Bronchial epithelial cell (primary cell): Measurements from ENCODE around the gene ANKS1A. TPM values are rescaled to one million over a fixed set of nuclear protein-coding genes. Genes with fewer than 3 reads are reported as not detected.

Experiments used
- DNase-seq: peaks from one replicate; pipeline ENCODE4 v3.0.0-alpha.2; 2010; ENCODE audit warnings: low read depth
- FAIRE-seq: peaks from 2 replicates; lab custom pipeline; 2011; peaks lifted over from hg19 to GRCh38; lab: Jason Lieb, UNC
- H3K27me3 ChIP-seq: 2 replicates; pipeline ENCODE4 v1.5.1; 2011; ENCODE audit warnings: low read length; ENCODE audit not compliant: control insufficient read depth, insufficient read depth
- H3K36me3 ChIP-seq: 2 replicates; pipeline ENCODE4 v1.5.1; 2011; ENCODE audit warnings: low read length; ENCODE audit not compliant: control insufficient read depth, insufficient read depth
- H3K4me3 ChIP-seq: 2 replicates; pipeline ENCODE4 v1.5.1; 2011; ENCODE audit warnings: mild to moderate bottlenecking, low read depth, low read length, control low read depth
- total RNA-seq: library from RNA; depleted of rRNA; stranded (reverse); fragments of >200 nt; gene quantifications from 2 replicates; pipeline ENCODE4 v1.2.1, GENCODE V29; 2014
- TF ChIP-seq, protein P1 (sequence below): IDR thresholded peaks from 2 replicates; pipeline ENCODE4 v1.5.1; 2011; ENCODE audit warnings: mild to moderate bottlenecking, moderate library complexity, low read length, control low read depth, inconsistent platforms; ENCODE audit not compliant: insufficient read depth, severe bottlenecking

Gene ANKS1A
- total RNA-seq, 1 donor from 2014 or later: 9.5 TPM

- no peak overlapping the region for H3K4me3 ChIP-seq
- H3K27me3 ChIP-seq: no peaks in the 10 kb centered on the region
- TF ChIP-seq, protein P1, sequence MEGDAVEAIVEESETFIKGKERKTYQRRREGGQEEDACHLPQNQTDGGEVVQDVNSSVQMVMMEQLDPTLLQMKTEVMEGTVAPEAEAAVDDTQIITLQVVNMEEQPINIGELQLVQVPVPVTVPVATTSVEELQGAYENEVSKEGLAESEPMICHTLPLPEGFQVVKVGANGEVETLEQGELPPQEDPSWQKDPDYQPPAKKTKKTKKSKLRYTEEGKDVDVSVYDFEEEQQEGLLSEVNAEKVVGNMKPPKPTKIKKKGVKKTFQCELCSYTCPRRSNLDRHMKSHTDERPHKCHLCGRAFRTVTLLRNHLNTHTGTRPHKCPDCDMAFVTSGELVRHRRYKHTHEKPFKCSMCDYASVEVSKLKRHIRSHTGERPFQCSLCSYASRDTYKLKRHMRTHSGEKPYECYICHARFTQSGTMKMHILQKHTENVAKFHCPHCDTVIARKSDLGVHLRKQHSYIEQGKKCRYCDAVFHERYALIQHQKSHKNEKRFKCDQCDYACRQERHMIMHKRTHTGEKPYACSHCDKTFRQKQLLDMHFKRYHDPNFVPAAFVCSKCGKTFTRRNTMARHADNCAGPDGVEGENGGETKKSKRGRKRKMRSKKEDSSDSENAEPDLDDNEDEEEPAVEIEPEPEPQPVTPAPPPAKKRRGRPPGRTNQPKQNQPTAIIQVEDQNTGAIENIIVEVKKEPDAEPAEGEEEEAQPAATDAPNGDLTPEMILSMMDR: no peak
- DNase-seq: no peak
- peaks cover 2% of the 10 kb centered on the region for H3K36me3 ChIP-seq
- no peak for FAIRE-seq
Measured at GRCh38 chr6:35051997-35052583, 163.0 kb downstream of the ANKS1A start.

DNA sequence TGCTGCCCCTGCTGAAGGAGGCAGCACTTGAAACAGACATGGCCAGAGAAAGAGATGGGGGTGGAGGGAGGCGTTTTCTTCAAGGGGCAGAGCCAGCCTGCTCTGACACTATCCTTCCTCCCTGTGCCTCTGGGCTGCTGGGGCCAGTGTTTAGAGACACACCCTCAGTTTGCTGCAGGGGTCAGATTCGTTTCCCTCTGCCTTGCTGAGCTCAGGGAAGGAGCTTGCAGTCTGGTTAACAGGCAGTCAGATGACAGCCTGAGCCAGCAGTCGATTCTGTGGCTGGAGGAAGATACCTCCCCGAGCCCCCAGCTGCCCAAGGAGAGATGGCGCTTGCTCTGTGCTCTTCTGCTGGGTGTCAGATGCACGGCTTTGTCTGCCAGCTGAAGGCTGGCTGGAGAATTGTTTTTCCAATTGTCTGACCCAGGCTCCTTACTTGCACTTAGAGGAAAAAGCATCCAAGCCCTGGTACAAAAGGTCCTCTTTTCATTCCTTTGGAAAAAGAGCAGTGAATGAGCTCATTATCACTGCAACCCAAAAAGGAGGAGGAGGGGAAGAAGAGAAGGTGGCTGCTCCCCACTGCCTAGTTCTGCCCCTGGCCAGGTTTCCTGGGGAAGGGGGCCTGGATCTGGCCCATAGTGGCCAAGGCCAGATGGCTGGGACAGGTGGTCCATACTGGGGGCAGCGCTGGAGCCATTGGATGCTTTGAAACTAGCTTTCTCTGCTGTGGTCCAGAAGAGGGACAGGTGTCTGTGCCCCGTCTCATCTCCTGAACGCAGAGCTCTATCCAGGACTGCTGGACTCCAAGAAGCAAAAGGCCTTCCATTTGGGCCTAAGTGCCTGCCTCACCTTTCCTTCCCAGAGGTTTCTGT lies 163.9 kb downstream of the ANKS1A start:
- FAIRE-seq (no peak), DNase-seq (no peak)
- Histone ChIP-seq H3K27me3 (no peaks in the 10 kb centered on the region), H3K4me3 (no peak overlapping the region), H3K36me3 (peaks cover 2% of the 10 kb centered on the region)
- TF ChIP-seq, protein P1: no peak

DNA sequence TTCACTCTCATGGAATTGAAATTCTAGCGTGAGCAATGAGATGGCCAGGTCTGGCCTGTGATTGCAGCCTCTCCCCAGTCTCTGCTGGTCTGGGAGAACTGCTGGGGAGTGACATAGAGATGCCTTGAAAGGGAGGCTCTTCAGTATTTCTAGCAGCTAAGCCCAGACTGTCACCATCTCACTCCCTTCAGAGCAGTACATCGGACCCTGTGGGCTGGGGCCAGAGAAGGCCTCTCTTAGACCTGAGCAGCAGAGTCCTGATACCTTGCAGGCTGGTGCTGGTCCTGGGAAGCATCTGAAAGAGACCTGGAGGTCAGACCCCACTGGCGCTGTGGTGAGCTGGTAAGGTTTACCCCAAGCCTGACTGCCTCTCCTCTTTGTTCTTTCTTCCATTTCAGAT lies 164.6 kb downstream of the ANKS1A start:
- FAIRE-seq (no peak), DNase-seq (no peak)
- peaks cover 2% of the 10 kb centered on the region for H3K36me3 ChIP-seq
- H3K4me3 ChIP-seq: no peak overlapping the region
- TF ChIP-seq, protein P1: no peak
- H3K27me3 ChIP-seq: no peaks in the 10 kb centered on the region

DNA sequence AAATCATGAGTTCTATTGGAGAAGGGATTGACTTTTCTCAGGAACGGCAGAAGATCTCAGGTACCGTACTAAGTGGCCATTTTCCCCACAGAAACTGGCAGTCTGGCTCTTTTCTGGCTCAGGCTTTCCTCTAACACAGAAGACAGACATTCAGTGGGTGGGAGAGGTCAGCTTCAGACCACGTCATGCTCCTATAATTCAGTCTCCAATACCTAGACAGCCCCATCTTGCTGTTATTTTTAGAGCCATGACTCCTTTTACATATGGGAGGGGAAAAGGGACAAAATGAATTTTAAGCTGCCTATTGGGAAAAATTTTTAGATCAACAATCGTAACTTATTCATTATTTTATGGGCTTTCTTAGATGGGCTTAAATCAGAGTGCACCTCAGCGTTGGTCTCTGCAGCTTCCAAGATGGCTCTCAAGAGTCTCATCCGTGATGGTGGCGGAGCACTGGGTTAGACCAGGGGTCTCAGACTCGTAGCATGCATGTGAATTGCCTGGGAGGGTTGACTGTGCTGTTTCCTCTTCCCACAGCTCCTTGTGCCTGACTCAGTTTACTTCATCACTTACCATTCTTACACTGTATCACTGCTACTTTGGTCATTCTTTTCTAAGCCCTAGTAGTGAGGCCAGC lies 165.2 kb downstream of the ANKS1A start:
- FAIRE-seq (no peak), DNase-seq (no peak)
- Histone ChIP-seq H3K4me3 (no peak overlapping the region), H3K27me3 (no peaks in the 10 kb centered on the region), H3K36me3 (peaks cover 2% of the 10 kb centered on the region)
- TF ChIP-seq, protein P1: no peak

DNA sequence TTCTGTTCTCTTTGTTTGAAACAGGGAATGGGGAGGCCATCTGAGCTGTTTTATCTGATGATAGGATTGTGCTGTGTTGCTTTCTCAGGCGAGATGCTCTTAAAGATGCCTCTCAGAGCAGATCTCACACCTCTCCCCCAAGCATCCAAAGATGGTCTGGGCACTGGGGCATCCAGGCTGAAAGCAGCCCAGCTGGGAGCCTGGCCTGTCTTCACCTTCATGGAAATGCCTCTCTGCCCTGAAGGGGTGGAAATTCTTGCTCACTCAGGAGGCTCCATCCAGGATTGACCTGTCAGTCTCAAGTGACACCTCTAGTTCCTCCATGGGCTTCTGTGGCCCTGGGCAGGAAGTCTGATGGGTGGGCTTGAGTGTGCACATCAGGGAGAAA lies 165.7 kb downstream of the ANKS1A start:
- Histone ChIP-seq H3K27me3 (no peaks in the 10 kb centered on the region), H3K4me3 (no peak overlapping the region), H3K36me3 (peaks cover 2% of the 10 kb centered on the region)
- FAIRE-seq (no peak), DNase-seq (no peak)
- TF ChIP-seq, protein P1: no peak
